ENCODE data around the gene PDE4D.

DNA sequence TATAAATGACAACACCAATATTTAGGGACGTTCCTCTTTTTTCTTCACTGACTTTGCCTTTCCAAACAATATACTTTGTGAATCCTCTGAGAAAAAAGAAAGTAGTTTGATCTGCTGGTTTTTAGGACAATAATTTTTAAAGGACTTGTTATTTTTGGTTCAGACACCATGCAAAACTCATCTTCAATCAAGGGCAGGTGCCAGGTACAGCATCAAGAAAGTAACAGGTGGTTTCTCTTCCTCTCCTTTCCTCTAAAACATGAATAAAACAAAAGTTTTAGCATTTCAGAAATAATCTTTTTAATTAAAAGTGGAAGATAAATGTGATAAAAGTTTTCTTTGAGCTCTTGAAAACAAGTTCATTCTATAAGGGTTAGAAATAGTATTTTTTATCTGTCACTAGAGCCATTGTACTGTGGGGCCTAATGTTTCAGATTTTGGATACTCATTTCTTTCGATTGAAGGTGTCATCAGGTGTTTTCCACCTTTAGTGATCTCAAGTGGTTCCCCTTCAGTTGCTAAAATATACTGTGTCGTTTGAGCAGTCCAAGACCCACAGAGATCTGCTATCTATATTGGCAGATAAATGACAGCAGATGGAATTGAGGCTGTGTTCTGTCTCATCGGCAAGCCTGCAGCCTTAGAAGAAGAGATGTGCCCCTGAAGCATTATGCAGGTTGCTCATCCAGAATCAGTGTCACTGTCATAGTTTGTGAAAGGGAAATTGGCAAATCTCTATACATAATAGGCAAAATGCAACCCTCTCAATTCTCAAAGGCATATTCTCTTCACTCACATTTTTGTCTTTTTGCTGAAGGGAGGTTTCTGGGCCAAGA, 499.7 kb downstream of the PDE4D start:
- TF ChIP-seq, protein P1, sequence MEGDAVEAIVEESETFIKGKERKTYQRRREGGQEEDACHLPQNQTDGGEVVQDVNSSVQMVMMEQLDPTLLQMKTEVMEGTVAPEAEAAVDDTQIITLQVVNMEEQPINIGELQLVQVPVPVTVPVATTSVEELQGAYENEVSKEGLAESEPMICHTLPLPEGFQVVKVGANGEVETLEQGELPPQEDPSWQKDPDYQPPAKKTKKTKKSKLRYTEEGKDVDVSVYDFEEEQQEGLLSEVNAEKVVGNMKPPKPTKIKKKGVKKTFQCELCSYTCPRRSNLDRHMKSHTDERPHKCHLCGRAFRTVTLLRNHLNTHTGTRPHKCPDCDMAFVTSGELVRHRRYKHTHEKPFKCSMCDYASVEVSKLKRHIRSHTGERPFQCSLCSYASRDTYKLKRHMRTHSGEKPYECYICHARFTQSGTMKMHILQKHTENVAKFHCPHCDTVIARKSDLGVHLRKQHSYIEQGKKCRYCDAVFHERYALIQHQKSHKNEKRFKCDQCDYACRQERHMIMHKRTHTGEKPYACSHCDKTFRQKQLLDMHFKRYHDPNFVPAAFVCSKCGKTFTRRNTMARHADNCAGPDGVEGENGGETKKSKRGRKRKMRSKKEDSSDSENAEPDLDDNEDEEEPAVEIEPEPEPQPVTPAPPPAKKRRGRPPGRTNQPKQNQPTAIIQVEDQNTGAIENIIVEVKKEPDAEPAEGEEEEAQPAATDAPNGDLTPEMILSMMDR (IDR thresholded peaks at IDR 0.05) = no peak
- no peak for TF ChIP-seq POLR2A (IDR thresholded peaks at IDR 0.05)
